Activated CD4-positive, alpha-beta T cell treated with anti-CD3 and anti-CD28 coated beads, Interleukin-2, amount 10 ng/mL, durations not matched to agents 24 days and 14 days (primary cell): ENCODE measurements around the gene TTI1. TPM values are rescaled to one million over a fixed set of nuclear protein-coding genes. Genes with fewer than 3 reads are reported as not detected.
"Not testable (repeated sequence)": the region's sequence is repeated elsewhere in the genome, so short reads cannot be mapped to it uniquely, and the experiment has no call there.

Experiments used
- DNase-seq: peaks from one replicate; pipeline ENCODE4 v3.0.0; 2022
- H3K27ac Mint-ChIP-seq: one replicate; pipeline ENCODE4 v1.8.0; 2022; ENCODE audit warnings: mild to moderate bottlenecking, mixed read lengths
- H3K27me3 Mint-ChIP-seq: one replicate; pipeline ENCODE4 v1.8.0; 2022; ENCODE audit warnings: mixed read lengths
- H3K36me3 Mint-ChIP-seq: one replicate; pipeline ENCODE4 v1.8.0; 2022; ENCODE audit warnings: low read depth, mild to moderate bottlenecking, mixed read lengths
- H3K4me1 Mint-ChIP-seq: one replicate; pipeline ENCODE4 v1.8.0; 2021; ENCODE audit warnings: mixed read lengths
- H3K4me3 Mint-ChIP-seq: one replicate; pipeline ENCODE4 v1.8.0; 2022; ENCODE audit warnings: mild to moderate bottlenecking, moderate library complexity, mixed read lengths
- H3K9me3 Mint-ChIP-seq: one replicate; pipeline ENCODE4 v1.8.0; 2021; ENCODE audit warnings: mixed read lengths
- intact Hi-C: fragments of 100-400 bp; cut with micrococcal nuclease; formaldehyde crosslinking; loops from one replicate; pipeline ENCODE4 v1.15.1; 2023
- total RNA-seq: library from RNA; stranded (reverse); gene quantifications from 2 replicates; pipeline ENCODE4 v1.2.3, GENCODE V29; 2022

TTI1 gene
- total RNA-seq, 1 donor from 2014 or later, result 48.8 TPM

DNA sequence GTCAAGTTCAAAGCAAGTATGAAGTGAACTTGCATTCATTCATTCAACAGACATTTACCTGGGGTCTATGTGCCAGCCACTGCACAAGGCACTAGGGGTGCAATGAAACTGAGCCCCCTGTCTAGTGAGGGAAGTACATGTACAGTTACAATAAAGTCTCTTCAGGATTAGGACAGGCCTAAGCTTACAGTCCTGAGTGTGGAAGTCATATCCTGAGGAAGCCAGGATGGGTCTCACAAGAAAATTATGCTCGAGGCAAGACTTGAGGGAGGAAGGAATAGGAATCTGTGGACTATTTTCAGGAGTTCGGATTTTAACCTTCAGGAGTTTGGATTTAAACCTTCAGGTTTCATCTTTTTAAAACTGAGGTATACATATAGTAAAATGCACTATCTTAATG, 19.4 kb downstream of the TTI1 start:
- H3K4me1 Mint-ChIP-seq, result no peaks in the 10 kb centered on the region
- intact Hi-C loops, result no loop called here

DNA sequence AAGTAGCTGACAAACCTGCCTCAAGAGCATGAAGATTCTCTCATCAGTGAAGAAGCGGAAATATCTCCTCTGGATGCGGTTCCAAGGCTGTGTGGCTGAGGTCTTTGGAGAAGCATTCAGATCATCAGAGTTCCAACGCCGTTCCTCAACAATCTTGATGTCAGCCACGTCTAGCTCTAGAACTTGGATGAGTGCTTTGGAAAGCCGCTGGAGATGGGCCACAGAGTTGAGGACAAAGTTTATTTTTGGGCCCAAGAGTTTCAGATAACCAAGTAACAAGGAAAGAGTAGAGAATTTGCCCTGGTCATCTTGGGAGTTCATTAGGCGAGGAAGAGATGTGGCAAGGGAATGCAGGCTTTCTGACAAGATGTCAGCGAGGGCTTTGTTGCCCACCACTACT, 20.9 kb downstream of the TTI1 start:
- Mint-ChIP-seq H3K36me3 (peaks cover 59% of the 10 kb centered on the region), H3K9me3 (peaks cover 4% of the 10 kb centered on the region), H3K27me3 (no peaks in the 10 kb centered on the region), H3K4me1 (peaks cover 1% of the 10 kb centered on the region), H3K27ac (no peak overlapping the region), H3K4me3 (no peak overlapping the region)
- intact Hi-C loops, result no loop called here
- DNase-seq, result no peak

More for the DNA sequence above, 19.4 kb downstream of the TTI1 start:
- Mint-ChIP-seq H3K36me3 (peaks cover 64% of the 10 kb centered on the region), H3K27me3 (no peaks in the 10 kb centered on the region), H3K9me3 (peaks cover 11% of the 10 kb centered on the region), H3K4me3 (no peak overlapping the region), H3K27ac (no peak overlapping the region)
- no peak for DNase-seq

DNA sequence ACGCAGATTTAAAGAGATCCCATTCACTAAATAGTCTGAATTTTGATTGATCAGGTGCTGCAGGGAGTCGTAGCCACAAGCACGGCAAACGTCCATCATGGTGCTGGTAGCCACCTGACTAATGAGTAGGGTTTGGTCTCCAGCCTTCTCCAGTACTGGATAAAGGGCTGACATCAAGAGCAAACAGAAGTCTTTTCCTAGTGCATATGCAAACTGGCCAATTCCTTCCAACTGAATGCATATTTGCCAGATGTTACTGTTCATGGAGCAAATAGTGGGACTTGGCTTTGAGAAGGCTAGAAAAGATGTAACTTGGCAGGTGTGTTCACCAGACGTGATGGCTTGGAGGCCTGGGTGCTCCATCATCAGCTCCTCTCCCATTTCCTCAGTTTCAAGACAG, 21.6 kb downstream of the TTI1 start:
- no peak for DNase-seq
- H3K4me3 Mint-ChIP-seq, result no peak overlapping the region
- no peak overlapping the region for H3K27ac Mint-ChIP-seq
- H3K36me3 Mint-ChIP-seq, result peaks cover 57% of the 10 kb centered on the region
- no peaks in the 10 kb centered on the region for H3K27me3 Mint-ChIP-seq
- H3K4me1 Mint-ChIP-seq, result peaks cover 5% of the 10 kb centered on the region
- intact Hi-C loops, result no loop called here
- H3K9me3 Mint-ChIP-seq, result no peaks in the 10 kb centered on the region

DNA sequence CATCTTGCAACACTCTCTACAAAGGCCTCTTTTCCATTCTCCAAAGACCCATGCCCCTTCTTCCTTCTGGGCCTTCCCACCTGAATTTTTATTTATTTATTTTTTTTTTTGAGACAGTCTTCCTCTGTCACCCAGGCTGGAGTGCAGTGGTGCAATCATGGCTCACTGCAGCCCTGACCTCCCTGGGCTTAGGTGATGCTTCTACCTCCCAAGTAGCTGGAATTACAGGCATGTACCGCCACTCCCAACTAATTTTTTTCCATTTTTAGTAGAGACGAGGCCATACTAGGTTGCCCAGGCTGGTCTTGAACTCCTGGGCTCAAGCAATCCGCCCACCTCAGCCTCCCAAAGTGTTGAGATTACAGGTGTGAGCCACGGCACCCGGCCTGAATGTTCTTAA, 23.8 kb downstream of the TTI1 start:
- H3K4me1 Mint-ChIP-seq, result peaks cover 17% of the 10 kb centered on the region
- intact Hi-C loops, H3K27ac Mint-ChIP-seq, H3K4me3 Mint-ChIP-seq, H3K9me3 Mint-ChIP-seq, H3K27me3 Mint-ChIP-seq, DNase-seq: not testable (repeated sequence)
- peaks cover 59% of the 10 kb centered on the region for H3K36me3 Mint-ChIP-seq

DNA sequence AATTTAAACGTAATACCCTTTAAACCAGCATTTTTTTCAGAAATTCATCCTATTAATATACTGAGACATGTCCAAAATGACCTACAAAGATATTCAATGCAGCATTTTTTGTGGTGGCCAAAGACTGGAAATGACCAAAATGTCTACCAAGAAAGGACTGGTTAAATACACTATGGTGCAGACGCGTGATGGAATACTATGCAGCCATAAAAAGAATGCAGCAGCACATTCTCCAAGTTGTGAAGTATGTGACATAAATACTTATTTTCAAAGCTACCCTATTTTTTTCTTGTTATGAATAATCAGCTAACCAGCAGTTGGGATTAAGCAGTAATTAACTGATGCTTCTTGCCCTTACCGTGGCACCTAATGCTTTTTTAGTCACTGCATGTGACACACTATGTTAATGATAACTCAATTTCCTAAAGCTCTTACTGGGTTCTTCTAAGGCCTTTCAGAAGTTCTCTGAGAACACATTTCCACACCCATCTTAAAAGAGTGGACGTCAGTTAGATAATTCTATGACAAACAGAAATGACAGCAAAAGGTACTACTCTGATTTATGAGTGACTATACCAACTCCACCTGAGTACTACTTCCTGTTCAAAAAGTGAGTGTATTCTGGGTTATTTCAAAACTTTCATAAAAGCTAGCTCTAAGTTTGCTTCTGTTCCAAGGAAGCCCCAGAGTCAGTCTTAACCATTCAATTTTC, 24.9 kb downstream of the TTI1 start:
- Mint-ChIP-seq H3K36me3 (peaks cover 56% of the 10 kb centered on the region), H3K9me3 (no peaks in the 10 kb centered on the region), H3K27ac (no peak overlapping the region), H3K27me3 (no peaks in the 10 kb centered on the region), H3K4me3 (no peak overlapping the region), H3K4me1 (peaks cover 17% of the 10 kb centered on the region)
- intact Hi-C loops, result no loop called here
- no peak for DNase-seq

DNA sequence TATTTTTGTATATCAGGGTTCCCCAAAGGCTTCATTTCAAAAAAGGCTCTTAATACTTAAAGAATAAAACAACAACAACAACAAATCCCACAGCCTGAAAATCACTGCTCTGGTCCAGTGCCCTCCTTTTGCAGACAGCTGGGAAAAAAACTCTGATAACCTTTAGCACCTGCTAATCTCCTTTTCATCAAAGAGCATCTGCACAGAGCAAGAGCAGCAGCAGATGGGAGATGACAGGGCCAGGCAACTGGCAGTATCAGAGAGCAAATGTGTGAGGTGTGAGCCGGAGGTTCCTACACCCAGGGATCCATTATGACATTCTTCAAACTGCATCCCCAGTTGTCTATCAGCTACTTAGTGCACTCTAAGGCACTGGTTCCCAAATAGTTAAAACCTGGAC, 25.7 kb downstream of the TTI1 start:
- H3K36me3 Mint-ChIP-seq, result peaks cover 53% of the 10 kb centered on the region
- no peaks in the 10 kb centered on the region for H3K27me3 Mint-ChIP-seq
- DNase-seq, result no peak
- H3K27ac Mint-ChIP-seq, result no peak overlapping the region
- peaks cover 18% of the 10 kb centered on the region for H3K4me1 Mint-ChIP-seq
- intact Hi-C loops, result no loop called here
- no peaks in the 10 kb centered on the region for H3K9me3 Mint-ChIP-seq
- H3K4me3 Mint-ChIP-seq, result no peak overlapping the region

DNA sequence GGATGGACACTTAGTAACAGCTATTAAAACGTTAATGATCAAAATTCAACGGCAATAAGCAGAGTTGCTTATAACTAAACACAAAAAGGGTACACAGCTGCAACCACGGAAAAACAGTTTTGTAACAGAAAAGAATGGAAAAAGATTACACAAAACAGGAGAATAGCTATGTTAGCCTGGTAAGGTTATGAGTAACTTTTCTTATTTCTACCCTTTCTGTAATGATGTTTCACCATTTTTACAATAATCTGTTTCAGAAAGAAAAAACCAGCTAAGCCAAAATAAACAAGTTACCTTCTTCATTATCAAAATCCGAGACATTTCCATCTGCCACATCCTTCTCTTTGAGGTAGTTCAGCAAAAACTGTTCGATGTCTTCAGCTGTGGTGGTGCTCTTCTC, 27.4 kb downstream of the TTI1 start:
- Mint-ChIP-seq H3K27ac (peak overlapping the region; percentile 59), H3K9me3 (no peaks in the 10 kb centered on the region)

DNA sequence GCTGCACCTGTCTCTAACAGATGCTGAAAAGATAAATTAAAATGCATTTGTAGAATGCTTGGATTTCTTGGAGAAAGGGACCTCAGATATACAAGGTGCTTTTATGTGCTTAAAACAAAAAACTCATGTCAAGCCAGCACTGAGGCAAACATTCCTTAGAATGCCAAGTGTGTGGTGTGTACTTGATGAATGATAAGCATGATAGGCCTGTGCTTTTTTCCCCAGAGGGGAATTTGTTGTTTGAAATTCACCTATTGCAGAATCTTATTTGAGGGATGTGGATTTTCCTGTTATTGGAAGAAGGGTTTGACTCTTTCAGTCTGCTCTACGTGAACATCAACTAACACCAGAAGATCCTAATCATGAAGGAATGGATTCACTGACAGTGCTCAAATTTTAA, 28.8 kb downstream of the TTI1 start:
- Mint-ChIP-seq H3K4me1 (peaks cover 29% of the 10 kb centered on the region), H3K4me3 (no peak overlapping the region), H3K27ac (no peak overlapping the region), H3K36me3 (peaks cover 56% of the 10 kb centered on the region), H3K27me3 (no peaks in the 10 kb centered on the region), H3K9me3 (no peaks in the 10 kb centered on the region)
- DNase-seq, result no peak
- intact Hi-C loops, result no loop called here

More for the DNA sequence above, 27.4 kb downstream of the TTI1 start:
- Mint-ChIP-seq H3K36me3 (peaks cover 53% of the 10 kb centered on the region), H3K27me3 (no peaks in the 10 kb centered on the region), H3K4me3 (no peak overlapping the region), H3K4me1 (peaks cover 24% of the 10 kb centered on the region)
- no peak for DNase-seq
- intact Hi-C loops, result no loop called here

DNA sequence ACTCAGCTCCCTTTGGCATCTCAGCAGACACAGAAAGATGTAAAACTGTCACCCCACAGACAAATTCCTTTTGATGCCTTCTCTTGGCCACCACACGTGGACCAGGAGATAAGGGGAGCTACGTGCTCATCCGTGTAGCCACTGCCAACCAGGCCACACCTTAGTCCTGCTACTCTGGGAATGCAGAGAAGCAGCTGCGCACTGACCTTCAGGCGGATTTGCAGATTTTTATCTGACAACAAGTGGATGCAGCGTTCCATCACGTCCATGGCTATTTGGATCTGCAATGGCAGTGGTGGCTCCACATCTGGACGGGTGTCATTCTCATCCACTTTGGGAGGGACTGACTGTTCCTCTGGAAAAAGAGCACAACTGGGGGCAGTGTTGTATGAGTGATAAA, 30.8 kb downstream of the TTI1 start:
- Mint-ChIP-seq H3K4me1 (peaks cover 30% of the 10 kb centered on the region), H3K27ac (peak overlapping the region; percentile 34), H3K27me3 (no peaks in the 10 kb centered on the region), H3K4me3 (no peak overlapping the region), H3K36me3 (peaks cover 56% of the 10 kb centered on the region), H3K9me3 (no peaks in the 10 kb centered on the region)
- DNase-seq, result no peak
- intact Hi-C loops, result no loop called here

DNA sequence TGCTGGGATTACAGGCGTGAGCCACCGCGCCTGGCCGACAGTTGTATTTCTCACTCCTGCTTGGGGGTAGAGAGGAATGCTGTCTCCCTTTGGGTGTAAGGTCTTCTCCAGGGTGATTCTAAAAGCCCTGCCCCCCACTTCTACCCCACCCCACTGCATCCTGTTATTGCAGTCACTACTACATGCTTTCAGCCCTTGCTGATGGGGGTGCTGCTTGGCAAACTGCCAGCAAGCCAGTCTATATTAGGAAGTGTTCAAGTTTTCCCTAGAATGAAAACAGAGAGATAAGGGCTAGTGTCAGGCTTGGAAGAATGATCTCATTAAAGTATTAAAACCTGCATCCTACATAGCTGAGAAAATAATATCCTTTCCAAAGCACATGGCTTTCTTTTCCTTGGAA, 31.3 kb downstream of the TTI1 start:
- H3K9me3 Mint-ChIP-seq, result no peaks in the 10 kb centered on the region
- H3K27ac Mint-ChIP-seq, result no peak overlapping the region
- peaks cover 57% of the 10 kb centered on the region for H3K36me3 Mint-ChIP-seq
- intact Hi-C loops, result no loop called here
- H3K4me3 Mint-ChIP-seq, result no peak overlapping the region
- DNase-seq, result no peak
- H3K4me1 Mint-ChIP-seq, result peaks cover 27% of the 10 kb centered on the region
- H3K27me3 Mint-ChIP-seq, result no peaks in the 10 kb centered on the region

DNA sequence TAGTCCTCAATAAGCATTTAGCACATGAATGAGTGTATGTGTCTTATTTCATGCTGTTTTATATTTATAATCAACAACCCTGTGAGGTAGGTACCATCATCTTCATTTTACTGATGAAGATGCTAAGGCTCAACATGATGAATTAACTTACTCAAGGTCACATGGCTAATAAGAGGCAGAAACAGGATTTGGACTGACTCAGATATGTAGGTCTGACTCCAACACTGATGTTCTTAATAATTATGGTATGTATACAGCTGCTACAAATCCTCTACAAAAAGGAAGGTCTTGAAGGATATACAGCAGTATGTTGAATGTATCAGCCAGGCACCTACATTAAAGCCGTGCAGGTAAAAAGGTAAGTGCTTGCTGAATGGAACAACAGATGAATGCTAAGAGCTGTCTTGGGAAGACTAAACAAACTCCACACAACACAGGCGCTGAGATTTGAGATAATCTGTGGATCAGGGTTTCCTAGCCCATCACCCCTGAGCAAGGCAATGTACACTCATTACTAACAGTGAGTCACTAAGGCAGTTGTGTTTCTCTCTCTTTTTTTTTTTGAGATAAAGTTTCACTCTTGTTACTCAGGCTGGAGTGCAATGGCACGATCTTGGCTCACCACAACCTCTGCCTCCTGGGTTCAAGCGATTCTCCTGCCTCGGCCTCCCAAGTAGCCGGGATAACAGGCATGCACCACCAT, 31.9 kb downstream of the TTI1 start:
- intact Hi-C loops, result no loop called here
- no peaks in the 10 kb centered on the region for H3K9me3 Mint-ChIP-seq
- DNase-seq, result no peak
- peaks cover 57% of the 10 kb centered on the region for H3K36me3 Mint-ChIP-seq
- no peaks in the 10 kb centered on the region for H3K27me3 Mint-ChIP-seq
- H3K27ac Mint-ChIP-seq, result peak overlapping the region; percentile 30
- H3K4me3 Mint-ChIP-seq, result no peak overlapping the region
- peaks cover 21% of the 10 kb centered on the region for H3K4me1 Mint-ChIP-seq

DNA sequence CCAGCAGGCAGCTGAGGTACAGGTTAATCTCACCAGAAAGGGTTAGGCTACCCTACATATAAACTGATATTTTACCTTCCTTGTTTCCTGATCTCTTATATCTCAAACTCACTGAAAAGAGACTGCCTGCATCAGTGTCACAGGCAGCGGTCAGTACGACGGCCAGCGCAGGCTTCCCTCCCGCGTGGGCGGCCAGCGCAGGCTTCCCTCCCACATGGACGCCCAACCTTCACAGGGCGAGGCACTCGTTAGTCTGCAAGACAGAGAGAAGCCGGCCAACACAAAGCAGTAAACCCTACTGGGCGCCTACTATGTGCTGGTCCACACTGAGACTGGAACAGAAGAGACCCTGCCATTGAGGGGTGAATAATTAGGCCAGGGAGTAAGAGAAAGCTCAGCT, 33.0 kb downstream of the TTI1 start:
- H3K4me3 Mint-ChIP-seq, result no peak overlapping the region
- peaks cover 14% of the 10 kb centered on the region for H3K4me1 Mint-ChIP-seq
- H3K9me3 Mint-ChIP-seq, result no peaks in the 10 kb centered on the region
- intact Hi-C loops, result no loop called here
- no peaks in the 10 kb centered on the region for H3K27me3 Mint-ChIP-seq
- no peak for DNase-seq
- peaks cover 55% of the 10 kb centered on the region for H3K36me3 Mint-ChIP-seq
- H3K27ac Mint-ChIP-seq, result no peak overlapping the region

DNA sequence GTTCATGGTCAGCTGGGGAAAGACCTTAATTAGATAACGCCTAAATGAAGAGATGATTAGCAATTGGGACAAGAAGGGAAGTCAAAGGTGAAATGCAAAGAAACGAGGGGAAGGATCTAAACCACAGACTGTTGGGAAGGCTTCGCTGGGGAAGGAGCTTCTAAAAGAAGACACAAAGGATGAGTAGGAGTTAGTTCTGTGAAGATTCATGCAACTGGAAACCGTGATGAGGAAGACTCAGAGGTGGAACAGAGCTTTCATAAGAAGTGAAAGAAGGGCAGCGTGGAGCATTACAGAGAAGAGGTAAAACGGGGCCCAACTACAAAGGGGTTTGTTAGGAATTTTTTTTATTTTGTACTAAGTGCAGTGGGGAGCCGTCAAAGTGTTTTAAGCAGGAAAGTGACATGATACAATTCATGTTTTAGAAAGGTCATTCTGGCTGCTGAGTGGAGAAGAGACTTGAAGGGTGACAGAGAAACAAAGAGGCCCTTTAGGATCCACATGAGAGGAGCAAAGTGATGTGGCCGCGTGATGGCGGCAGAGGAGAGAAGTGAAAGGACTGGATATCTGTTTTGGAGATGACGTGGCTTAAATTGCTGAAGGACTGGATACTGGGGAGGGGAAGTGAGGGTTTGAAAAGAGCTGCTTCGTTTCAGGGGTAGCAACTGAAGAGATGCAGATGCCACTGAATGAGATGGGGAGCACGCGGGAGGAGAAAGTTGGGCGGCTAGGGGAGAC, 33.6 kb downstream of the TTI1 start:
- Mint-ChIP-seq H3K27ac (peak overlapping the region; percentile 57), H3K36me3 (peaks cover 56% of the 10 kb centered on the region), H3K4me3 (no peak overlapping the region), H3K9me3 (no peaks in the 10 kb centered on the region), H3K4me1 (peaks cover 13% of the 10 kb centered on the region), H3K27me3 (no peaks in the 10 kb centered on the region)
- intact Hi-C loops, result no loop called here
- DNase-seq, result no peak

DNA sequence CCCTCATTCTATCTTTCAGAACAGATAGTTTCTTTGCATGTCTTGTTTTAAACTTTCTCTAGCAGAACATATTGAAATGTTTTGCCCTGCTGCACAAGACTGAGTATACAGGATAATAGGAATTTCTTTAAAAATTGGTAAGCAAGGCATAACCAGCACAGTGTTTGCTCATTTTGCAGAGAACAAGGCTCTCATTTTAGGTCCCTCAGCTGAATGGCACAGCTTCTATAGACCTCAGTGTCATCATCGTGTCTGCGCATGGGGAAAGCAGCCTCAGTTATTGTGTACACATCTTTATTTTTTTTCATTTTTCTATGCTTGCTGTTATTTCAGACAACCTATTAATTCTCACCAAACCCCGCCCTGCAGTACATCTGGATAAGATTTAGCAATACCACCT, 35.7 kb downstream of the TTI1 start:
- DNase-seq, result no peak
- Mint-ChIP-seq H3K4me1 (peaks cover 12% of the 10 kb centered on the region), H3K27me3 (no peaks in the 10 kb centered on the region), H3K4me3 (no peak overlapping the region), H3K27ac (no peak overlapping the region), H3K9me3 (no peaks in the 10 kb centered on the region), H3K36me3 (peaks cover 58% of the 10 kb centered on the region)
- intact Hi-C loops, result no loop called here
